GM21515 (cell line): ENCODE data around the gene KIAA1755.

ENCODE experiments used
- ATAC-seq: cut with Tn5 transposase; IDR thresholded peaks from one replicate; pipeline ENCODE4 v1.9.1; 2021; ENCODE audit not compliant: unreplicated experiment

Gene KIAA1755

GRCh38 chr20:38242848-38243708 lies 17.5 kb downstream of the KIAA1755 start:
- ATAC-seq, result no peak

GRCh38 chr20:38241201-38241600 lies 19.3 kb downstream of the KIAA1755 start:
- no peak for ATAC-seq

GRCh38 chr20:38239441-38239840 lies 21.1 kb downstream of the KIAA1755 start:
- ATAC-seq, result no peak

GRCh38 chr20:38238829-38239228 lies 21.7 kb downstream of the KIAA1755 start:
- ATAC-seq, result no peak

DNA sequence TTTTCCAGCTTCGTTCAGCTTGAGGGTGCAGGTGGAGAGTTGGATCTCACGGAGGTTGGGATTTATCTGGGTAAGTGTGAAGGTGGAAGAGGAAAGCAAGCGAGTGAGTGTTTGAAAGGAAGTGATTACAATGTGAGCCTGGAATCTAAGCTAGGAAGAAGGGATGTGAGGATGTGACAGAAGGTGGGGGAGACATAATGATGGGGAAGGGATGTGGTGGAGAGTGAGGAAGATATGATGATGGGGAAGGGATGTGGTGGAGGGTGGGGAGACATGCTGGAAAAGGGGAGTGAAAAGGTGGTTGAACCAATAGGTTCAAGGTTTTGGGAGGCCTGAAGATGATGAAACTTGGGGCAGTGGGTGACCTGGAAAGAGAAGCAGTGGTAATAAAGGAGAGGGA lies 23.2 kb downstream of the KIAA1755 start:
- ATAC-seq, result no peak

- no peak for ATAC-seq
Measured at GRCh38 chr20:38231531-38232121, 28.9 kb downstream of the KIAA1755 start.

- no peak for ATAC-seq
Measured at GRCh38 chr20:38230957-38231526, 29.5 kb downstream of the KIAA1755 start.

DNA sequence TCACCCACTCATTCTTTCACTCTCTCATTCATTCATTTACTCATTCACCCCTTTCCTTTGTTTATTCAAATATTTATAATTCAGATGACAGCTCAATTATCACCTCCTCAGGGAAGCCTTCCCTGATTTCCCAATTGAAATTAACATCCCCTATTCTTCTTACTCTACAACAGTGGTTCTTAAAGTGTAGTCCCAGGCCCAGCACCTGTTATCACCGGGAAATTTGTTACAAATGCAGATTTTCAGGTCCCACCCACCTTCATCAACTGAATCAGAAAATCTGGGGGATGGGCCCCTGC lies 30.3 kb downstream of the KIAA1755 start:
- ATAC-seq, result no peak

DNA sequence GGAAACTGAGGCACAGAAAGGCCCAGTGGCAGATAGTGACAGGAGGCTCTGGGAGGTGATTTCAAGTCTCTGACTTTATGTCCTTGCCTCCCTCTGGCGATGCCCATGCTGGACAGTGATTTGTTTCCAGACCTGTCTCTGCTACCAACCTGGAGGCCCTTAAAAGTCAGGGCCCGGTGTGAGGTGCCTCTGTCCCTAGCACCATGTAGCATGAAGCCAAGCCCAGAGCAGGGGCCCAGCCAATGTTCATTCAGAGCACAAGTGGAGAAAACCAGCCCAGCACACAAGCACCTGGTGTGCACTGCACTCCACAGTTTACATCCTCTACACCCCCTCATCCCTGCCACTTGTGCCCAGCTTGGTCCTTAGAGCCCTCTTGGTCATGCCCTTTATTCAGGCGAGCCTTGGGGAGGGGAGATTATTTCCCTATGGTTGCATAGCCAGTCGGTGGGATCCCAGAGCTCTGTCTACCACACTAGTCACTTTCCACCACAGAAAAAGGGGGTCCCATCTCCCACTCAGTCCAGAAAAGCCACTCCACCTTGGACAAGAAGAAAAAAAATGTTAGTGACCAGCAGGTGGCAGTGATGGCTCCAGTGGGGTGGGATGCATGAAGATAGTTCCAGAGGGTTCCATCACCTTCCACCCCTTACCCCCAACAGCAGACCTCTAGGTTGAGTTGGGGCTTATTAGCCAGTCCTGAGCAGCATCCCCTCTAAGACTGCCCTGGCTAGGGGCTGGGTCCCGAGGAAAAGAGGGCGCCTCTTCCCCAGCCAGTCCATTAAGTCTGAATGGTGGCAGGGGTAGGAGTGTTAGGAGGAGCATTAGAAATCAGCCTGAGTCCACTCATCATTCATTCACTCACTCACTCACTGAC lies 30.9 kb downstream of the KIAA1755 start:
- ATAC-seq, result no peak

DNA sequence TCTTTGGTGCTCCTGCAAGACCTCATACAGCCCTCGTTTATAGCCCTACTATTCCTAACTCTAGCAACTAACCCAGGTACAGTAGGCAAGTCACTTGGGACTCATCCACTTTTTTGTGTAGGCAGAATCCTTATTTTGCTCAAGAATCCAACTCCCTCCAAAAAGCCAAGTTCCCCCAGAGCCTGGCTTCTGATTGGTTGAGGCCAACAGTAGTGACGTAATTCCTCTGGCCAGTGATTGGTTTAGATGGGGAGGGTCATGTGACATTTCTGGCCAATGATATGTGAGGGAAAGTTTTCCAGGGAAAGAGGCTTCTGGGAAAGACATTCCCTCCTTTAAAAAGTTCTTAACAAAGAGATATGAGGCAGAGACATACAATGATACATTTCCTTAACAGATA lies 32.1 kb downstream of the KIAA1755 start:
- no peak for ATAC-seq

DNA sequence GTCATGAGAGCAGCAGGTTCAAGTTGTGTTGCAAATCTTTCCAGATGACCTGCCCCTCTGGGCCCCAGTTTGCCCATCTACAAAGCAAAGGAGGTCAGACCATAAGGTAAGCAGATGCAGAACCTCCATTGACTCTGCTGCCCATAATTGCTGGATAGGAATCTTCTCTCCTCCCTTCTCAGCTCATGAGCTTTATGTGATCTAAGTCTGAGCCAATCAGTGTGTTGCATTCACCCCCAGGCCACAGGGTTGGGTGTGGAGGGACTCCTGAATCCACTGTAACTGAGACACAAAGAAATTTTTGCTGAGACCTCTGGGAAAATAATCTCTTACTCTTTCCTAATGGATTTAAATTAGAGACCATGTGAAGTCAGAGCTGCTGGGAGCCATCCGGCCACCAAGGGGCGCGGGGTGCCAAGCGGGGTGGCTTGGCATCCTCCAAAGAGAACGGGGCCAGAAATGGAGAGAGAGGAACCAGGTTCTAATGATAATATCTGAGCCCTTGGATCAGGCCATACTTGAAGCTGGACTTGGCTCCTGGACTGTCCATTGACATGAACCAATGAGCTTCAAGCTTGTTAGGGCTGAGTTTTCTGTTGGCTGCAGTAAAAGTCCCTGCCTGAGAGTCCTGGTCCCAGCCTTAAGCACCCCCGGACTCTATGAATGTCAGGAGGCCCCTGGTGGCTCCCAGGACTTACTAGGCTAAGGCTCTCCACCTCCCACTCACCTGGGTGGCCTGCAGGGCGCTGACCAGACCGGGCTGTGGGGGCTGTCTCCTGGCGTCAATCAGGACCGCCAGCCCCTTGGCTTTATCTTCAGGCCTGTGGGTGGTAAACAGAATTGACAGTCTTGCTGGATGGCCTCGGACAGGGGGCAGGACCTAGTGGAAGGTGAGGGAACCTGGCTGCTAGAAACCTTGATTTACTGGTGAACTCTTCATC lies 32.8 kb downstream of the KIAA1755 start:
- no peak for ATAC-seq

DNA sequence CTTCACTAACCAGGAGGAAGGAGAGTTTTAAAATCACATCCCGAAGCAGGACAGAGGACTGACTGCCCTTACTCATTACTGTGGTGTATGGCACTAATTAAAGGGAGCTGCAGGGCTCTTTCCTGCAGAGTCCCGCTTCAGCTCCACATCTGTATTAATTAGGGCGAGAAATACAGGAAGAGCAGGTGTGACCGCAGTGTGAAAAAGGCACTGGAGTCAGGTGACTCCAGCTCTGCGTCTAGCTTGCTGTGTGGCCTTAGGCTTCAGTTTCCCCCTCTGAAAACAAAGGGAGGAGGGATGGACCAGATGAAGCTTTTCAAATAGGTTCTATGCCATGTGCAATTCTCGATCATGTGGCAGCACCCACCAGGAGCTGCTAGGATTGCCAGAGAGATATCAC lies 34.0 kb downstream of the KIAA1755 start:
- ATAC-seq, result no peak

GRCh38 chr20:38225900-38226263 lies 34.7 kb downstream of the KIAA1755 start:
- ATAC-seq, result no peak

- ATAC-seq, result no peak
Measured at GRCh38 chr20:38225240-38225899, 35.2 kb downstream of the KIAA1755 start.

DNA sequence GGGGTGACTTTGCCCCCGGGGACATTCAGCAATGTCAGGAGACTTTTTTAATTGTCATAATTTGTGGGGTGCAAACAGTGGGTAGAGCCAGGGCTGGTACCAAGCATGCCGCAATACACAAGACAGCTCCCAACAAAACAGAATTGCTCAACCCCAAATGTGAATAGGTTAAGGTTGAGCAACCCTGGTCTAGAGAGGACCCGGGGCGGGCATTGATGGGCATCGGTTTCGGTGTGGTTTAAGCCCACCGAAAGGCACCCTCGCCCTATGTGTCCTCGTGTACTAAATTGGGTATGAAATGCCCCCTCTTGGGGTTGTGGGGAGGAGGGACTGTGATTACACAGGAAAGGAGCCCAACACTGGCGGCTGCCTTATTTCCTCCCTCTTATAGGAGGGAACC lies 36.0 kb downstream of the KIAA1755 start:
- no peak for ATAC-seq

DNA sequence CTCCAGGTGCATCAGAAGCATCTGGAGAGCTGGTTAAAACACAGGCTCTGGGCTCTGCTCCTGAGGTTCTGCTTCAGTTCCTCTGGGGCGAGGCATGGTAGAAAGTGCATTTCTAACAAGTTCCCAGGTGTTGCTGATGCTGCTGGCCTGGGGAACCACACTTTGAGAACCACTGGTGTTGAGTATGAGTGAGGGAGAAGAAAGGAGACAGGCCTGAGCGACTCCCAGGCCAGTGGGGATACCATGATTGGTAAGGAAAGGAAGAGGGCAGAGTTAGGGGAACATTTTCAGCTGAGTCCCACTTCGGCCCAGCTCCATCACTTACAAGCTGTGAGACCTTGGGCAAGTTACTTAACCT lies 36.8 kb downstream of the KIAA1755 start:
- no peak for ATAC-seq

GRCh38 chr20:38222923-38223742 lies 37.4 kb downstream of the KIAA1755 start:
- no peak for ATAC-seq

DNA sequence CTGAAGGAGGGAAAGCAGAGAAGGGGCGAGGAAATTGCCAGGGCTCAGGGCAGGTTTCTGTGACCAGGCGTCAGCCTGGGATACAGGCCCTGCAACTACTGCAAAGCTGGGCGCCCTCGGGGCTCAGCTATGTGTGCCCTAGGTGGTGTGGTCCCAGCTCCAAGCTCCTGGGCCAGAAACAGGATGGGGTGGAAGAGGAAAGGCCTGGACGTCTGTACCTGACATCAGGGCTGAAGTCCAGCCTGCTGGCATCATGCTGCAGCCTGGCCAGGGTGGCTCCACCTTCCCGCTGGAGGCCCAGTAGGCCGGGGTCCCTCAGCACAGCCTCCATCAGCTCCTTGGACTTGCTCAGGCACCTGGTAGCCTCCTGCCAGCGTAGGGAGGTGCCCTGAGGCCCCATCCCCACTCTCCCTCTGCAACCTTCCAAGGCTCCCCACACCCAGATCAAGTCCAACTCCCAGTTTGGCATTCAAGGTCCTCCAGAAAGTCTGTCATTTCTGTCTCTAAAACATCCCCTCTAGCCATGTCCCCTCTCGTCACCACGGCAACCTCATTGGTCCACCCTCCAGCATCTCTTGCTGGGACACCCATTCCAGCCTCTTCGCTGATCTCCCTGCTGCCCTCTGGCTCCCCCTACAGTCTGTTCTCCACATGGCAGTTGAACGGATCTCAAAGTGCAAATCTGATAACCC lies 38.2 kb downstream of the KIAA1755 start:
- ATAC-seq, result no peak
